ENCODE results near the gene PIGO. TPM values are rescaled to one million over a fixed set of nuclear protein-coding genes. Genes with fewer than 3 reads are reported as not detected.

PIGO gene
- polyA plus RNA-seq, 3 donors, result 13.5 to 17.8 (median 15.0) TPM

DNA sequence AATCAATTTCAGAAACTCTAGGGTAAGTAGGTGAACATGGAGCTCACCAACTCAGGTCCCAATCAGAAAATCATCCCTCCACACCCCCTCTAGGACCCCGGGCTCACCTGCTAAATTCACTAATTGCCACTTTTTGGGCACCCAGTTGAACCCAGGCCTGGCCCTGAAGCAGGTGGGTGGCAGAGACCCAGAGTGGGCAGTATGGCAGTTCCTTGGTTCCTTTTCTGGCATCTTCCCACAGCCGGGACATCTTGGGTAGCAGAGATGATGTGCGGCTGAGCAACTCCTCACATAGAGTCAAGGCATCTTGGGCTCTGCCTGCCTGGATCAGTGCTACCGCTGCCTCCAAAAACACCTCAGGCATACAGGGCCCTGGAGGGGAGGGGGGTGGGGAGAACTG is 21.0 kb downstream of the PIGO start:
- 95 to 97% (median 96%) methylated on average over 4 of the region's 4 CpGs for WGBS, 3 donors
- no peak overlapping the region for H3K27ac ChIP-seq (ENCODE audit: low read depth, low read length)

DNA sequence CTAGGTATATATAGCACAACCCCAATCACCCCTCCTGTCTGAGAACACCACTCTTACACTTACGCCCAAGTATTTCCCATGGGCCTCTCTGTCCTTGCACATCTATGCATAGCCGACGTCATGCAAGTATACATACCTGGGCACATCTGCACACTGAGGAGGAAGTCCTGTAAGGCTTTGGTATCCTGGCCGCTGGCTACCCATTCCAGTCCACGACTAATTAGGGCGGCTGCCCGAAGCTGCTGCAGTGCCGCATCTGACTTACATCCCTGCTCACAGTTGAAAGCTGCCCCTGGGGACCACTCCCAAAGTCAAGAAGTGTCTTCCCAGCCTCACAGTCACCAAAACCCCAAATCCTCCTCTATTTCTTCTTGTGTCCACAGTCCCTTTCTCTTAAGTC is 21.6 kb downstream of the PIGO start:
- WGBS, 3 donors, result 95 to 97% (median 96%) methylated on average over 8 of the region's 8 CpGs
- H3K27ac ChIP-seq (ENCODE audit: low read depth, low read length), result no peak overlapping the region

DNA sequence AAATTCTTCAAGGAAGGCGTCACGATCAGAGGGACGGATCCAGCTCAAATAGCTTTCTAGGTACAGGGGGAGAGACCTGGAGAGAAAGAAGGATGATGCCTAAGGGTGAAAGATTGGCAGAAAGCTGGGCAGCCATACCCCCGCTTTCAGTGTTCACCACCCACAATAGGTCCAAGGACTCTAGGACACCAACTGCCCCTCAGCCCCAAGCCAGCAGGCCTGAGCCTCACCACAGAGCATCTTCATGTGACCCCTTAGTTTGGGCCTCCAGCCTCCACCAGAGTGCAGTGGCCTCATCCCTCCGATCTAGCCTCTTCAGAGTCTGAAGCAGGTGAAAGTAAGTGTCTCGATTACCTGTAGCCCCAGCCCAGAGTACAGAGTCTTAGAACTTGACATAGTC is 22.2 kb downstream of the PIGO start:
- 97 to 99% (median 97%) methylated on average over 6 of the region's 6 CpGs for WGBS, 3 donors

DNA sequence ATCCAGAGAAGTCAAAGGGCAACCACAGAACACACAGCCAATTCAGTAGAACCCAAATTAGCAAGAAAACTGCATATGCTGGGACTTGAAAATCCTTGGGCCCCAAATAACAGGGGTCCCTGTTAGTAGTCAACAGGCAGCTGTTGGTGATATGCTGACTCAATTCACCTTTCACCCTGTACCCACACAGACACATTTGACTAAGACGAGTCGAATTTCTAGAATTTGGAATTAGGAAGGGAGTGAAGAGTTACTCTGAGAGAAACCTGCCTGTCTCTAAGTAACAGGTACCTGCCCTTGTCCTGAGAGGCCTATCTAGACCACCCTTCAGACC is 23.1 kb downstream of the PIGO start:
- 88 to 100% (median 97%) methylated on average over 2 of the region's 2 CpGs for WGBS, 3 donors
- H3K27ac ChIP-seq (ENCODE audit: low read depth, low read length), result no peak overlapping the region

More for the DNA sequence above, 22.2 kb downstream of the PIGO start:
- no peak overlapping the region for H3K27ac ChIP-seq (ENCODE audit: low read depth, low read length)

DNA sequence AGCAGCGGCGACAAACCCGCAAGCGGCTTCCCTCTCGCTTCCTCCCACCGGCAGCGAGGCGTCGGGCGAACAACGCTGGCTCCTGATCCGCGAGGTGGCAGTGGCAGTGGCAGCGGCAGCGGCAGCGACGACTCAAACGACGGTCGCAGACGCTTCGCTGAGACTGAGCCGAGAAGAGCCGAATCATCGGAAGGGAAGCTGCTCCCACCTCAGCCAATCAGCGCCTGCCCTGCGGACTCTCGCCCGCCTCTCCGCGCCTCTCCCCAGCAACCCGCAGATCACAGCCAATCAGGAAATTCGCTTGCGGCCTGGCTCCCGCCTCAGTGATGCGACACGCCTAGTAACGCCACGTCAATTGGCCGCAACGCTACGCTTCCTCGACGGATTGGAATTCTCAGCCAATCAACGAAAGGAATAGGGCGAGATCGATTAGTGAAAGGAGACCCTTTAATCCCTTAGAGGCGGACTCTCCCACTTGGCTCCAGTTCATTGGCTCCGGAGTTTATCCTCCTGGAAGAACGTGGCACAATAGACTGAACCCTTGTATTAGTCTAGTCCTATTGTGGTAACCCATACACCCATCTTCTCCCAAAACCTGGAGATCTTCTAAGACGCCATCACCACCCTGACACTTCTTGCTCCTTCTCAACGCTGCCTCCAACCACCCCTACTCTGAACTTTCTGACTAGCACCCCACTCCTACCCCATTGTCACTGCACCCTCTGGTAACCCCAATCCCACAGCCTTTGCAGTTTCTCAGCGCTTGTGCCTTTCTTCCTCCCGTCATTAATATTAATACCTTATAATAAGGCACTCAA is 23.7 kb downstream of the PIGO start, which contains the start of gene VCP:
VCP (minus strand) TSS at position 165 of the 818 bp plus-strand sequence. CDS start 272 bp downstream, outside the sequence.
- H3K27ac ChIP-seq (ENCODE audit: low read depth, low read length), result peak within 1 kb of the TSS; percentile 99
- 5 to 6% (median 5%) methylated on average over 49 to 54 of the region's 54 CpGs for WGBS, 3 donors

DNA sequence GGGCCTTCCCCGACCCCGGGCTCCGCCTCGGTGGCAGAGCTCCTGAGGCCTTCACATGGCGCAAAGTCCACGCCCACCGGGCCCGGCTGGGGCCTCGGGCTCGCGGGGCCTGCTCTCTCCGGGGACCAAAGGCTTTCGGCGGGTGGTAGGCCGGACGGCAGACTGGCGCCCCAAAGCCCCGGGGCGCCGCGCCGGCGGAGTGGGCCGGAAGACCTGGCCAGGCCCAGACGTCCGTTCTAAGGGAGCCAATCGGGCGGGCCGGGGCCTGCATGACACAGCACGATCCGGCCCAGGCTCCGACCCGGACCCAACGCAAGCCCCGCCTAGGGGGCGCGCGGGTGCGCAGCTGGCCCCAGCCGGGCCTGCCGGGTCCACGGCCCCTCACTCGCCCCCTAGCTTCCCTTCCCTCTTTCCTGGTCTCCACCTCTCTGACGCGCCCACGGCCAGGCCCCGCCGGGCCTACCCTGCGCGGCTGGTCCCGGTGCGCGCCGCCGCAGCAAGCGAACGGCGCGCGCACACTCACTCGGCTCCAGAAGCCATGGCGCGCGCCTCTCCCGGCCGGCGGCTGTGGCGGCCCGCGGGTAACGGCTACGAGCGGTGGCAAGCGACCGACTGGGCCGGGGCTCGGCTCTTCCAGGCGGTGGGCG is 24.5 kb downstream of the PIGO start:
- 0 to 1% (median 0%) methylated on average over 44 to 79 of the region's 79 CpGs for WGBS, 3 donors
- H3K27ac ChIP-seq (ENCODE audit: low read depth, low read length), result peak overlapping the region; percentile 99

DNA sequence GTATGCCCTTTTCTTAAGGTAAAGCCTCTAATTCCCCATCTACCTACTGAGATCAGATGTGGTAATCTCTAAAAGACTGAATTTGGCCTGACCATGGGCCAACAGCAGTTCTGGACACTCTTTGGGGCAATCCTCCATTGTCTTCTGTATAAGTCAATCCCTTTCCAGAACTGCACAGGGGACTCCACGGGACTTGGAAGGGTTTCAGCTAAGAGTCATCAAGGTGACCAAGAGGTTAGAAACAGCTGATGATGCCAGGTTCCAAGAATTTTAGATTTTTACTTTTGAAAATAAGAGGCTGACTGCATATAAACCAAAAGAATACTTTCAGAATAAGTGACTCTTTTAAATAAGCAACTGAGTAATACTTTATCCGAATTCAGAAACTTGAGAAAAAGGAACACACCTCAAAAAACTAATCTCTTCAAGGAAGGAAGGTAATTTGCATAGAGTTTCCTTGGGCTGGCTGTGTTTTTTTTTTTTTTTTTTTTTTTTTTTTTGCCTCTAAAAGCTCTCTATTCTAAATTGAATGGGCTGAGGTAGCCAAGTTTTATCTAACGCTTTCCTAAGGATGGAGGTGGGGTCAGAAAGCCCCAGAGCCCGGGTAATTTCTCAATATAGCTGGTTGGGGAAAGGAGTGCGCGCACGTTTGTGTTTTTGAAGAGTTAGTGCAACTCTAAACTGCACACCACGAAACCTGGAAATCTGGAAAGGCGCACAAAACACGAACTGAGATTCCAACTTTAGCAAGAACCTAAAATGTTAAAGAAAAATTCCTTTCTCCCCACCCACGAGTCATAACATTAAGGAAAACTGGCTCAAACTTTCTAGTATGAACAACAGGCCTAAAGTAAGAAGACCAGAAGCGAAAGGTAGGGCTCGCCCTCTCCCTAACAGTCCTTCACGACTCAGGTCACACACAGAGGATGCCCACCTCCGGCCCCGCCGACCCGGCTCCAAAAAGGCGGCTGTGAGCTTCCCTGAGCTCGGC is 25.3 kb downstream of the PIGO start:
- 1% methylated on average over 20 of the region's 20 CpGs for WGBS, 3 donors
- peak overlapping the region; percentile 99 for H3K27ac ChIP-seq (ENCODE audit: low read depth, low read length)

DNA sequence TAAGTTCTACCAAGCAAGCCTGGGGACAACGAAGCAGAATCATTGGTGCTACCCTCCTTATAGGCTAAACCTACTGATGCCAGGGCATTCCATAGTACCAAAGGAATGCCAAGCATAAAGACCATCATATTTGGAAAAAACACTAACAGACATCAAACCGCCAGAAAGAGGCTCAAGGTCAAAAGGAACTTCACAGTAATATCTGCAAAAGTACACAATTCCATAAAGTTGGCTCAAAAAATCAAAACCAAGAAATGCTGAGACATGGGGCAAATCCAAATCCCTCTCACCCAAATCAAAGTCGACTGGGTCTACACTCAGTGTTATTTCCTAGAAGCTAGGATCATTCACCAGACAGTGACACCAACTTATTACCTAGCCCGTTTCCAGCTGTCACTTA is 27.4 kb downstream of the PIGO start:
- 40 to 79% (median 71%) methylated on average over 4 of the region's 4 CpGs for WGBS, 3 donors
- H3K27ac ChIP-seq (ENCODE audit: low read depth, low read length), result no peak overlapping the region

DNA sequence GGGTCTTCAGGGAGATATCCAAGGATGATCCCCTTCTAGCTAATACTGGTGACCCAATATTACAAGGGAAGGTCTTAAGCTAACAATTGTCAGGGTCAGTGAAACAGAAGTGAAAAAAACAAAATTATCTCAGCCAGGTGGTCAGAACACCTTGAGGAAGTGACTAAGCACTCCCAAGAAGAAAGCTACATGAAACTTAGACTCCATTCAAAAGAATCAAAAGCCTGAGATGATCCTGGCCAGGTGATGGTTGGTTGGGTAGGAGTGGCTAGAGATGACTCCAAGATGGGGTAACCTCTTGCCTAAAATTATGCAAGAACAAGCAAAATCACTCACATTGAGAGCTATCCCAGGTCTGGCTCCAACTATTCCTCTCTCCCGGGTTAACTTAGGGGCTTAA is 29.3 kb downstream of the PIGO start:
- no peak overlapping the region for H3K27ac ChIP-seq (ENCODE audit: low read depth, low read length)
- whole genome bisulfite sequencing, 3 donors, result 71 to 80% (median 78%) methylated on average over 1 of the region's 1 CpG

DNA sequence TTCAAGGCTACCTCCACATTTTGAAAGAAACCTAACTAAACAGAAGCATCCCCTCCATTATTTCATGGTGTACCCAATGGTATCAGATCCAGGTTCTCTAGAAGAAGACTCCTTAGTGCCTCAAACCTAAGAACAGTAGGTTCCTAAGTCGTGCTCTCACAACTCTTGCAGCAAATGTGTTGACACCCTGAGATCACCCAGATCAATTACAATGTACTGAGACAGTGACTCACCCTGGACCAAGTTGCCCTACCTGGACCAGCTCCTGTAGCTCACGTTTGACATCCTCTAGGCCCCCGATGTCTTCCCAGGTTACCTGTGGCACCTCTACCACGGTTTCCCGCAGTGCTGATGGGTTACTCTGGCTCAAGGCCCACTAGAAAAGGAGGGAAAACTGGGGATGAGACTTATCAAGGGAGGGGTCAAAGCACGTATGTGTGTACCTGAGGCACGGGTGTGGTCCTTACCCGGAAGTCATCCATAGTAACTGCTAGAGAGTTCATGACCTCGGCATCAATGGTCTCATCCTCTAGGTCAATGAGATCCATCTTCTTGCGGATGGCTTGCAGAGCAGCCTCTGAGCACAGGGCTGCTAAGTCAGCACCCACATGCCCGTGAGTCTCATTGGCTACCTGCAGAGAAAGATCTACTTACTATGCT is 35.7 kb downstream of the PIGO start:
- no peak overlapping the region for H3K27ac ChIP-seq (ENCODE audit: low read depth, low read length)
- 92 to 94% (median 94%) methylated on average over 11 of the region's 11 CpGs for WGBS, 3 donors

DNA sequence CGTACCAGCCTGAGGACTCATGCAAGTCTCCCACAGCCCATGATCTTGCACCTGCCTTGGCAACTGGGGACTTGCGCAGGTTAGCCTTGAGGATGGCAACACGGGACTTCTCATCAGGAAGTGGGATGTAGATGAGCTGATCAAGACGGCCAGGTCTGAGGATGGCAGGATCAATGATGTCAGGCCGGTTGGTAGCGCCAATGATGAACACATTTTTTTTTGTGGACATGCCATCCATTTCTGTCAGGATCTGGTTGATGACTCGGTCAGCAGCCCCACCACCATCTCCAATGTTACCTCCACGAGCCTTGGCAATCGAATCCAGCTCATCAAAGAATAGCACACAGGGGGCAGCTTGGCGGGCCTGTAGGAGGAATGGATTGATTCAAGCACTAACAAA is 37.0 kb downstream of the PIGO start:
- 91 to 94% (median 94%) methylated on average over 10 of the region's 10 CpGs for WGBS, 3 donors
- no peak overlapping the region for H3K27ac ChIP-seq (ENCODE audit: low read depth, low read length)

DNA sequence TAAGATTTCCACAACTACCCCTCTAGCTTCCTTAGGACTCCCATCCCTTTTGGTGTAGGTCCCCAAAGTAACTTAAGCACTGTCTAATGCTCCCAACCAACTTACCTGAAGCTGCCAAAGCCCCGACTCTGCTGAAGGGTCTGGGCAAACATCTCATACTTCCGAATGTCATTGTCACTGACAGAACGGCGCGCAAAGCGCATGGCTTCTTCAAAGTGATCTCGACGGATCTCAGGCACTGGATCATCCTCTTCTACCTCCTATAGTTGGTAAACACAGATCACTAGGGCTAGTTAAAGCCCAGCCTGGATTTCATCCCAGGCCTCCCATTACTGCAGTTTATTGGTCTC is 39.1 kb downstream of the PIGO start:
- WGBS, 3 donors, result 93 to 97% (median 96%) methylated on average over 8 of the region's 8 CpGs
- no peak overlapping the region for H3K27ac ChIP-seq (ENCODE audit: low read depth, low read length)

DNA sequence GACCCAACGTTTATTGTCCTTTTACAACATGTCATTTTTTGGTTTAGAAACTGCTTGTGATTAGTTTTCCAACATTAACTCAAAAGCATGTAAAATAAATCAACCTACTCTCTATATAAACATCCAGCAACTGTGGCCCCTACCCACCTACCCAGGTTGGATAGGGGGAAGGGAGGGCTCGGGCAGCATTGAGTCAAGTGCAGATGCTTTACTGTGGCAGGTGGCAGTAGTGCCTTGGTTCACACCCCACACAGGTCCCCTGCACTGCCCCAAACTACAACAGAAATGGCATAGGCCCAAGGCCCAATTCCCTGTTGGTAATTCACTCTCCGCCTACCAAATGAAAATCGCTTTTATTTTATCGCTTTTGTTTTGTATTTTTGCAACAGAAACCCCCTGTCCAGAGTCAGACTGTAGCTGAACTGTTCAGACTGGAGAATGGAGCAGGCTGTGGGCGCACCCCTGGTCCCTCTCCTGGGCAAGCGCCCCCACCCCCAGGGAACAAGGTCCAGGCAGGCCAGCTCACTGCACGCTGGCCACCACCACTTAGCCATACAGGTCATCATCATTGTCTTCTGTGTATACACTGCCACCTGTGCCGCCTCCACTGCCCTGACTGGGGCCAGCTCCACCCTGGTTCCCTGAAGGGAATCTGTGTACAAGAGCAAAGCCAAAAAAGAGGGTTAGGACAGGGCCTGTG is 39.7 kb downstream of the PIGO start:
- 91 to 93% (median 92%) methylated on average over 9 of the region's 9 CpGs for WGBS, 3 donors

DNA sequence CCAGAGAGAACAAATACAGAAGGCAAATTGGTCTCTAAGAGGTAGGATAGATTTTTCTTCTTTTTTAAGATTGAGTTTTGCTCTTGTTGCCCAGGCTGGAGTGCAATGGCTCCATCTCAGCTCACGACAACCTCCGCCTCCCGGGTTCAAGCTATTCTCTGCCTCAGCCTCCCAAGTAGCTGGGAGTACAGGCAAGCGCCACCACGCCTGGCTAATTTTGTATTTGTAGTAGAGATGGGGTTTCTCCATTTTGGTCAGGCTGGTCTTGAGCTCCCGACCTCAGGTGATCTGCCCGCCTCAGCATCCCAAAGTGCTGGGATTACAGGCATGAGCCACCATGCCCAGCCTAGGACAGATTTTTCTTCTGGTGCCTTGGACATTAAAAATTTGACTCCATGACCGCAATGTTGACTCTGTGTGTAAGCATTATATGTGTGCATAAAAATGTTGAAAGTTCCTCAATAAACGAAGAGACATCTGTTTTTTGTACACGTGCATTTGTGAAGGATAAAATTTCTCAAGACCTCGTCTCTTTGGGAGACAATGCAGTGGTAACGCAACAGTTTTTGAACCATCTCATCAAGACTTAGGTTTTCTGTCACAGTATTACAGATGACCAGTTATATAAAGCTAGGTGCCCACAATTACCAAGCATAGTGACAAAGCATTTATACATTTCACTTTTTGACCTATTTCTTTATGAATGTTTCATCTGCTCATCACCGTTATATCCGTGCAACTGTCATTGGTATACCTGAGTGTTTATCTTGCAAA is 41.3 kb downstream of the PIGO start:
- WGBS, 3 donors, result 92 to 96% (median 94%) methylated on average over 14 of the region's 14 CpGs
- no peak overlapping the region for H3K27ac ChIP-seq (ENCODE audit: low read depth, low read length)

More for the DNA sequence above, 39.7 kb downstream of the PIGO start:
- H3K27ac ChIP-seq (ENCODE audit: low read depth, low read length), result no peak overlapping the region

DNA sequence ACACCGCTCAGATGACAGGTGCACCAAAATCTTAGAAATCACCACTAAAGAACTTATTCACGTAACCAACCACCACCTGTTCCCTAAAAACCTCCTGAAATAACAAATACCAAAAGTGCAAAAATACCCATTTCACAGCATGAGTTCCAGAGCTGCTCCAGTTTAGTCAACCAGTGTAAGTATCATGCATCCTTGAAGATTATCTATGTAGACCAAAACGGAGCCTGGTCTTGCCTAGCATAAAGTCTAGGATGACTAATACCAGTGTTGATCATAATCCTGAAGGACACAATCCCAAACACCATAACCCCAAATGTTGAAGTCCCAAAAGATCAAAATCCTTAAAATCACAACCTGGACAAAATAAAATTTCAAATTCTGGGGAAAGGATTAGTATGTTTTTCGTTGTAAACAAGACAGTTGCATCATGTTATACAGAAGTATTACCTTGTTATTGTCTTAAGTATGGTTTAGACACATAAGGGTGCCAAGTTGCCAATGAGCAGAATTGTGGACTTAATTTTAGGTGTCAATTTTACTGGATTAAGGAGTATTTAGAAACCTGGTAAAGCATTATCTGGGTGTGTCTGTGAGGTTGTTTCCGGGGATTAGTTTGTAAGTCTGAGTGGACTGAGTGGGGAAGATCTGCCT is 42.1 kb downstream of the PIGO start:
- WGBS, 3 donors, result 59 to 79% (median 75%) methylated on average over 5 of the region's 5 CpGs
- H3K27ac ChIP-seq (ENCODE audit: low read depth, low read length), result no peak overlapping the region

DNA sequence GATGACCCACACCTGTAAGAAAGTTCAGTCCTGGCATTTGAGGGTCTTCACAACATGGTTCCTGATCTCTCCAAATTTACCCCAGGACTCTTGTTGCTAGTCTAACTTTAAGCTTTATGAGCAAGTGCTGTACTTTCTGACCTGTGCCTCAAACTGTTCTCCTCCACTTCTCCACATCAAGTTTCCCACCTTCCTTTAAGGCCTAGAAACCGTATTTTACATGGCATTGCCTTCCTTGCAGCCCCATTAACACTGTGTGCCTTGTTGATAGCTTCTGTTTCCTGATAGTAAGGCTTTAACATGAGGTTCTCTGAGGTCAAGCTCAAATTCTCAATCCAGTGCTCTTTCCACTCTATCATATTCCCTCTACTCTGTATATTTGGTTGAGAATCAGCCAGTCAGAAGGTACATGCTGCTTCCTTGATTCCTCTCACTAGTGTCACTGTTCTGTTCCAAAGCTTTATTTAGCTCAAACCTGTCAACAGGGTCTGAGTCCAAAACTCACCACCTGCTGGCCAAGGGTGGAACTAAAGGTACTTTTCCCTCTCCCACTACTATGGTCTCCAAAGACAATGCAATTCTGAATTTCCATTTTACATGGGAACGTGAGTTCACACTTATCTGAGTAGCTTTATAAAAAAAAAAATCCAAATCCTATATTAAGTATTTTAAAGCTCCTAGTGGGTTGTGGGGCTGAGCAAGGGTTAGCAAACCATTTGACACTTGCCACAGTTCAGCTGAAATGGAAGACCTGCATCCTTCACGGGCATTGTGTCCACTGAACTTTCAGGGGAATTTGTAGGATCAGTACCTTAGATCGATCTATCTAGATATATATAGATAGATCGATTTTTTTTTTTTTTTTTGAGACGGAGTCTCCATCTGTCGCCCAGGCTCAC is 45.1 kb downstream of the PIGO start:
- WGBS, 3 donors, result 79 to 84% (median 81%) methylated on average over 7 of the region's 7 CpGs
- no peak overlapping the region for H3K27ac ChIP-seq (ENCODE audit: low read depth, low read length)

Measured in adipose tissue (tissue), 3 donors.